ENCODE measurements around the gene KCNT1.

The KCNT1 gene

DNA sequence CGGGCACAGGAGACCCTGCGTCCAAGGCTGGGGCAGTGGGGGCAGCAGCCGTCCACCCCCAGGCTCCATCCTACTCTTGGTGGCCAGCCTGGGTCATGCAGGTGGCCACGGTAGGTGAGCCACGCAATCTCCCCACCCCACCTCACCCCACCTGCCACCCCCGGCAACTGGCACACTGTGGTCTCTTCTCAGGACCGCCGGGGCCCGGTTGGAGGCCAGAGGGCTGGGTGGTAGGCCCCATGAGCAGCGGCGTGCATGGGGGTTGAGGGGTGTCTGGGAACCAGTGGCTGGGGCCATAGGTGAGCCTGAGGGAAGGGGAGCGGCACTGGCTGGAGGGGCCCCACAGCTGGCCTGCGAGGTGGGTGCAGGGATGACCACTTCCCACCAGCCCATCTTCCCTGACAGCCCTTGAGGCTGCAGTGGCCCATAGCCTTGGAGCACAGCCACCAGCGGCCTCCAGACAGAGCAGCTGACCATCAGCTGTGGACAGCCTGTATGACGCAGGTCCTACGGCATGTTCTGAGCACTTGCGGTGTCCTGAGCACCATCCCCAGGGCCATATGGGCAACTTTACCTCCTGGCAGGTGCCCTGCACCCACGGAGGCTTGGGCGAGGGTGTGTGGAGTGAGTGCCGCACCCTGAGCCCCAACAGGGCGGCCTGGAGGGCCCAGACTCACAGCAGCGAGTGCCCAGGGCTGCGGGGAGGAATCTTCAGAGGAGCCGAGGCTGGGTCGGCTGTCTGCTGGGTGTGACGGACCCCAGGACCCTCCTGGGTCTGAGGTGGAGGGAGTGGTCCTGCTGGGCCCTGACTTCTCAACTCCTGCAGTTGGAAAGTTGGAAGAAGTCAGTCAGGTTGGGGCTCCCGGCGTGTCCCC, 47.4 kb downstream of the KCNT1 start:
- no peaks in the 10 kb centered on the region for H4K20me1 ChIP-seq
- no peak overlapping the region for H3K4me2 ChIP-seq
- TF ChIP-seq Cebpa-rat (IDR thresholded peaks at IDR 0.05) = no peak
- no peak overlapping the region for H3K9ac ChIP-seq
- H3K27me3 ChIP-seq = no peaks in the 10 kb centered on the region
- no peaks in the 10 kb centered on the region for H3K36me3 ChIP-seq
- peaks cover 6% of the 10 kb centered on the region; the same call in 1 of the 2 replicates for H3K4me1 ChIP-seq
- no peaks in the 10 kb centered on the region for H3K9me3 ChIP-seq
- H3K27ac ChIP-seq = no peak overlapping the region
- H3K4me3 ChIP-seq = no peak overlapping the region

DNA sequence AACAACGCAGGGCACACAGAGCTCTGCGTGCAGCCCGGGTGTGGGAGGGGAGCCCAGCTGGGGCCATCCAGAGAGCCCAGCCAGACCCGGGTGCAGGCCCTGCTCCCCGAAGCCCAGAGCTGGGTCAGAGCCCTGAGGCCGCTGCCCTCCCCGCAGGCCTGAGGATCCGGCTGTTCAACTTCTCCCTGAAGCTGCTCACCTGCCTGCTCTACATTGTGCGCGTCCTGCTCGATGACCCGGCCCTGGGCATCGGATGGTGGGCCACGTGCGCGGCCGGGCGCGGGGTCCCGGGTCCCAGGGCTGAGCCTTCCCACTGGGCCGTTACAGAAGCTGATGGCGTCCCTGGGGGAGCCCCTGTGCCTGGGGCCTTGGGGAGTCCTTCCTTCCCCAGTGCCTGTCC, 48.8 kb downstream of the KCNT1 start:
- no peaks in the 10 kb centered on the region for H3K9me3 ChIP-seq
- no peak overlapping the region for H3K9ac ChIP-seq
- peaks cover 6% of the 10 kb centered on the region; the same call in 1 of the 2 replicates for H3K4me1 ChIP-seq
- H3K27ac ChIP-seq = no peak overlapping the region
- no peak for TF ChIP-seq Cebpa-rat (IDR thresholded peaks at IDR 0.05)
- H4K20me1 ChIP-seq = no peaks in the 10 kb centered on the region
- H3K27me3 ChIP-seq = 0 out of 2 replicates have a peak, but pooled peaks cover 3% of the 10 kb centered on the region
- H3K4me2 ChIP-seq = no peak overlapping the region
- no peaks in the 10 kb centered on the region for H3K36me3 ChIP-seq
- H3K4me3 ChIP-seq = no peak overlapping the region

GRCh38 chr9:135751501-135751900, 49.5 kb downstream of the KCNT1 start:
- Histone ChIP-seq H3K4me3 (no peak overlapping the region), H4K20me1 (no peaks in the 10 kb centered on the region), H3K36me3 (no peaks in the 10 kb centered on the region), H3K9ac (no peak overlapping the region), H3K4me1 (peaks cover 6% of the 10 kb centered on the region; the same call in 1 of the 2 replicates), H3K4me2 (no peak overlapping the region), H3K9me3 (no peaks in the 10 kb centered on the region), H3K27me3 (0 out of 2 replicates have a peak, but pooled peaks cover 4% of the 10 kb centered on the region), H3K27ac (no peak overlapping the region)
- no peak for TF ChIP-seq Cebpa-rat (IDR thresholded peaks at IDR 0.05)

- 0 out of 2 replicates have a peak, but pooled peaks cover 4% of the 10 kb centered on the region for H3K27me3 ChIP-seq
Measured at GRCh38 chr9:135752281-135753204, 50.6 kb downstream of the KCNT1 start.

GRCh38 chr9:135753391-135754105, 51.6 kb downstream of the KCNT1 start:
- TF ChIP-seq Cebpa-rat (IDR thresholded peaks at IDR 0.05) = no peak
- no peaks in the 10 kb centered on the region for H4K20me1 ChIP-seq
- H3K36me3 ChIP-seq = no peaks in the 10 kb centered on the region
- no peak overlapping the region for H3K9ac ChIP-seq
- H3K4me3 ChIP-seq = no peak overlapping the region
- H3K27me3 ChIP-seq = 0 out of 2 replicates have a peak, but pooled peaks cover 4% of the 10 kb centered on the region
- H3K27ac ChIP-seq = no peak overlapping the region
- H3K4me2 ChIP-seq = no peak overlapping the region
- peaks cover 6% of the 10 kb centered on the region; the same call in 1 of the 2 replicates for H3K4me1 ChIP-seq
- H3K9me3 ChIP-seq = no peaks in the 10 kb centered on the region

More at GRCh38 chr9:135752281-135753204, 50.6 kb downstream of the KCNT1 start:
- no peak overlapping the region for H3K9ac ChIP-seq
- H3K4me3 ChIP-seq = no peak overlapping the region
- no peak overlapping the region for H3K27ac ChIP-seq
- peaks cover 6% of the 10 kb centered on the region; the same call in 1 of the 2 replicates for H3K4me1 ChIP-seq
- no peak for TF ChIP-seq Cebpa-rat (IDR thresholded peaks at IDR 0.05)
- H4K20me1 ChIP-seq = no peaks in the 10 kb centered on the region
- H3K4me2 ChIP-seq = peak overlapping the region; percentile 16; the same call in 1 of the 2 replicates
- H3K36me3 ChIP-seq = no peaks in the 10 kb centered on the region
- H3K9me3 ChIP-seq = no peaks in the 10 kb centered on the region

- no peaks in the 10 kb centered on the region for H3K9me3 ChIP-seq
- H3K4me1 ChIP-seq = peaks cover 6% of the 10 kb centered on the region; the same call in 1 of the 2 replicates
- H4K20me1 ChIP-seq = no peaks in the 10 kb centered on the region
- 0 out of 2 replicates have a peak, but pooled peaks cover 4% of the 10 kb centered on the region for H3K27me3 ChIP-seq
- H3K9ac ChIP-seq = no peak overlapping the region
- H3K36me3 ChIP-seq = no peaks in the 10 kb centered on the region
- no peak overlapping the region for H3K4me2 ChIP-seq
- H3K4me3 ChIP-seq = no peak overlapping the region
- TF ChIP-seq Cebpa-rat (IDR thresholded peaks at IDR 0.05) = no peak
- H3K27ac ChIP-seq = no peak overlapping the region
Measured at GRCh38 chr9:135756576-135756975, 54.6 kb downstream of the KCNT1 start.

DNA sequence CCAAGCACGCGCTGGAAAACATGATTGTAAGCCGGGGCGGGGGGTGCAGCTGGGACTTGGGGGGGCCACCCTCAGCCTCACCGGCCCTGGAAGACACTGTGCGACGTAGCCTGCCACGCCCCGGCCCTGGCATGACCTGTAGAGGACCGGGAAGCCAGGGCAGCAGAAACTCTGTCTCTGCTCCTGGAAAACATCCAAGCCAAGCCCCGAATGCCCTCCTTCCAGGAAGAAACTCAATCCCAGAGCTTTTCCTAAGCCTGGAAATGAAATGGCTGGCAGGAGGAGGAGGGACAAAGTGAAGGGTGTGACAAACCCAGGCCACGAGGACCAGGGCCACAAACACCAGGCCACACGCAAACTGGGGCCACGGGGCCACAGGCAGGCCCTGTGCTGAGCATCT, 55.4 kb downstream of the KCNT1 start:
- H3K4me1 ChIP-seq = peaks cover 2% of the 10 kb centered on the region; the same call in 1 of the 2 replicates
- no peak for TF ChIP-seq Cebpa-rat (IDR thresholded peaks at IDR 0.05)
- no peak overlapping the region for H3K4me2 ChIP-seq
- 0 out of 2 replicates have a peak, but pooled peaks cover 4% of the 10 kb centered on the region for H3K27me3 ChIP-seq
- H3K4me3 ChIP-seq = no peak overlapping the region
- no peaks in the 10 kb centered on the region for H3K9me3 ChIP-seq
- H3K27ac ChIP-seq = no peak overlapping the region
- no peaks in the 10 kb centered on the region for H3K36me3 ChIP-seq
- H4K20me1 ChIP-seq = no peaks in the 10 kb centered on the region
- H3K9ac ChIP-seq = no peak overlapping the region

DNA sequence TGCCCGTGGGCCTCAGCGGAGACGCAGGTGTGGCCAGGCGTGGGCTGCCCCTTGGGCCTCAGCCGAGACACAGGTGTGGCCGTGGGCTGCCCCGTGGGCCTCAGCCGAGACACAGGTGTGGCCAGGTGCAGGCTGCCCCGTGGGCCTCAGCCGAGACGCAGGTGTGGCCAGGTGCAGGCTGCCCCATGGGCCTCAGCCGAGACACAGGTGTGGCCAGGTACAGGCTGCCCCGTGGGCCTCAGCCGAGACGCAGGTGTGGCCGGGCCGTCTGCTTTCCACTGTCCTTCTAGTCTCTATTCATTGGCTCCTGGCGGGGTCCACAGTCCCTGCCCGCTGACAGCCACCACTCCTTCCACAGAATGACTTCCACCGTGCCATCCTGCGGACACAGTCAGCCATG, 56.1 kb downstream of the KCNT1 start:
- no peak overlapping the region for H3K9ac ChIP-seq
- no peaks in the 10 kb centered on the region for H3K36me3 ChIP-seq
- 0 out of 2 replicates have a peak, but pooled peaks cover 4% of the 10 kb centered on the region for H3K27me3 ChIP-seq
- H3K27ac ChIP-seq = no peak overlapping the region
- no peaks in the 10 kb centered on the region for H4K20me1 ChIP-seq
- H3K9me3 ChIP-seq = no peaks in the 10 kb centered on the region
- H3K4me3 ChIP-seq = no peak overlapping the region
- no peak for TF ChIP-seq Cebpa-rat (IDR thresholded peaks at IDR 0.05)
- H3K4me1 ChIP-seq = no peaks in the 10 kb centered on the region
- H3K4me2 ChIP-seq = no peak overlapping the region

DNA sequence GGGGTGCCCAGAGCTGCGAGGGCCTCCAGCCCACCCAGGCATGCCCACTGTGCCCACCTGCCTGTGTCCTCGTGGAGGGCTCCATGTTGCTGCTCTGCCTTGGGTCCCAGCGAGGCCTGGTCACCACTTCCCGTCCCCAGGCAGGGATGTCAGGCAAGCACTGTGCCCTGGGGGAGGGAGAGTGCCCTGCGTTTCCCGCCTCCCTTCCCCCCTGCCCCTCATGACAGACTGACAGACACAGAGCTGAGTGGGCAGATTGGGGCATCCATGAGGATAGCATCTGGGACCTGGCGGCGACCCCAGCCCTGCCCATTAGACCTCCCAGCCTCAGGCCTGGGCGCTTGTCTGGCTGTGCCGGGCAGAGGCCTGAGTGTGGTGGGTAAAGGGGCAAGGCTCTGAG, 56.9 kb downstream of the KCNT1 start:
- H3K4me3 ChIP-seq = no peak overlapping the region
- H3K4me1 ChIP-seq = no peaks in the 10 kb centered on the region
- no peaks in the 10 kb centered on the region for H3K9me3 ChIP-seq
- no peaks in the 10 kb centered on the region for H4K20me1 ChIP-seq
- H3K9ac ChIP-seq = no peak overlapping the region
- no peak overlapping the region for H3K27ac ChIP-seq
- H3K4me2 ChIP-seq = no peak overlapping the region
- TF ChIP-seq Cebpa-rat (IDR thresholded peaks at IDR 0.05) = no peak
- H3K36me3 ChIP-seq = no peaks in the 10 kb centered on the region
- H3K27me3 ChIP-seq = 0 out of 2 replicates have a peak, but pooled peaks cover 4% of the 10 kb centered on the region

Measured in BLaER1 (cell line).